Spleen (tissue), 11 donors: ENCODE data around the gene ZMYND19. TPM values are rescaled to one million over a fixed set of nuclear protein-coding genes. Genes with fewer than 3 reads are reported as not detected.

Source experiments
- DNase-seq: peaks from one replicate; pipeline ENCODE4 v3.0.0-alpha.2; 2020
- H3K27ac ChIP-seq, 8 donors: fragments of 200-600 bp; sonication (generic) in 7 of 8; 1 replicate in 4 of 8; 2 replicates in 4 of 8; pipeline versions ENCODE4 v1.5.0 to v1.8.0; 2016 to 2021; ENCODE audit warnings: inconsistent platforms in 4 of 8, mild to moderate bottlenecking in 4 of 8, moderate library complexity in 1 of 8
- H3K27me3 ChIP-seq, 7 donors: fragments of 200-600 bp; sonication (generic) in 6 of 7; replicated peaks in 1 of 7; 1 replicate in 4 of 7; 2 replicates in 3 of 7; pipeline versions ENCODE4 v1.5.0 to v1.8.0; 2016 to 2021; ENCODE audit warnings: inconsistent platforms in 3 of 7, mild to moderate bottlenecking in 1 of 7
- H3K36me3 ChIP-seq, 6 donors: fragments of 200-600 bp; sonication (generic) in 5 of 6; 1 replicate in 4 of 6; 2 replicates in 2 of 6; pipeline versions ENCODE4 v1.5.0 to v1.8.0; 2016 to 2021; ENCODE audit warnings: inconsistent platforms in 2 of 6
- H3K4me1 ChIP-seq, 6 donors: fragments of 200-600 bp; sonication (generic) in 5 of 6; 1 replicate in 3 of 6; 2 replicates in 3 of 6; pipeline versions ENCODE4 v1.5.0 to v1.8.0; 2016 to 2021; ENCODE audit warnings: inconsistent platforms in 3 of 6
- H3K4me3 ChIP-seq, 8 donors: fragments of 200-600 bp; sonication (generic) in 7 of 8; 1 replicate in 4 of 8; 2 replicates in 4 of 8; pipeline versions ENCODE4 v1.5.0 to v1.8.0; 2016 to 2021; ENCODE audit warnings: inconsistent platforms in 4 of 8, mild to moderate bottlenecking in 4 of 8, moderate library complexity in 2 of 8
- H3K9me3 ChIP-seq, 8 donors: fragments of 200-600 bp; sonication (generic) in 7 of 8; 1 replicate in 4 of 8; 2 replicates in 4 of 8; pipeline versions ENCODE4 v1.5.0 to v1.8.0; 2016 to 2021; ENCODE audit warnings: inconsistent platforms in 4 of 8
- POLR2A ChIP-seq, 3 donors: fragments of 450-650 bp; IDR thresholded peaks; one replicate each; pipeline ENCODE4 v1.5.1; 2017; ENCODE audit warnings: antibody characterized with exemption in 3 of 3, mild to moderate bottlenecking in 1 of 3
- POLR2AphosphoS5 ChIP-seq, 3 donors: sonication (generic); formaldehyde crosslinking; IDR thresholded peaks; one replicate each; pipeline ENCODE4 v1.5.1; 2017; ENCODE audit warnings: antibody characterized with exemption in 3 of 3
- WGBS, 5 donors: extraction: QIAGEN DNeasy Blood & Tissue Kit in 3 of 5; methylation state at CpG; one replicate each; pipeline versions ENCODE4 v1.1.5 to v1.1.7; 2013 to 2018; 5-methylcytosine and 5-hydroxymethylcytosine counted together
- intact Hi-C: fragments of 100-400 bp; cut with DNase I; formaldehyde crosslinking; loops from one replicate; pipeline ENCODE4 v1.15.0; 2023; ENCODE audit warnings: low total_unique reads
- polyA plus RNA-seq, 3 donors: library from polyadenylated mRNA; stranded (reverse); fragments of 200-250 nt; gene quantifications; one replicate each; pipeline ENCODE4 v1.2.1, GENCODE V29; 2013
- total RNA-seq, 7 donors: library from RNA; depleted of rRNA in 3 of 7; stranded (reverse); fragments of >200 nt in 3 of 7; fragmentation: NEBNext Ultra II Directional in 4 of 7; extraction: Animal tissue kit (Norgen Biotek cat#: 25700) in 4 of 7; gene quantifications; one replicate each; pipeline versions ENCODE4 v1.1.0 to v1.2.1, GENCODE V29; 2016 to 2021
- TF ChIP-seq, protein P1 (sequence below), 11 experiments: fragments of 200-600 bp in 7 of 11; fragments of 450-650 bp in 4 of 11; sonication (generic) in 4 of 11; IDR thresholded peaks in 8 of 11; conservative IDR thresholded peaks in 3 of 11; 1 replicate in 7 of 11; 2 replicates in 4 of 11; pipeline versions ENCODE4 v1.4.0 to v1.8.0; 2016 to 2021; ENCODE audit warnings: antibody characterized with exemption in 11 of 11, inconsistent platforms in 4 of 11, mild to moderate bottlenecking in 1 of 11
- donor health status: healthy with polysubstance abuse.
- donor health status: DM: no; HTN: no; CAD: no; lungs with moderate emphysema.
- donor health status: DM: no; HTN: no; CAD: no.
- donor health status: Bipolar disorder and iron deficiency.
- donor health status: healthy.
- donor health status: DM: no; HTN: no; CAD: no.
- donor health status: DM: yes; HTN: yes; CAD: no.

The ZMYND19 gene
- total and polyA plus RNA-seq, 10 donors, result 12.7 to 24.1 (median 16.3) TPM

DNA sequence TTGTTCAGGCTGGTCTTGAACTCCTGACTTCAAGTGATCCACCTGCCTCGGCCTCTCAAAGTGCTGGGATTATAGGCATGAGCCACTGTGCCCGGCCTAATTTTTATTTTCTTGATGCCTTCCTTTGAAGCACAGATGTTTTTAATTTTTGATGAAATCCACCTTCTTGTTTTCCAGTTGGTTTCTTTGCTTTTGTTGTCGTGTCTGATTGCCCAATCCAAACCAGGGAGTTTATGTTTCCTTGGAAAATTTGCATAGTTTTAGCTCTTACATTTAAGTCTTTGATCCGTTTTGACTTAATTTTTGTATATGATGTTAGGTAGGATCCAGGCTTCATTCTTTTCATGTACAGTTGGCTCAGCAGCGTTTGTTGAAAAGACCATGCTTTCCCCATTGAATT is 43.7 kb upstream of the ZMYND19 start:
- intact Hi-C loops, result no loop called here
- 83 to 89% (median 87%) methylated on average over 5 of the region's 5 CpGs for WGBS, 5 donors

DNA sequence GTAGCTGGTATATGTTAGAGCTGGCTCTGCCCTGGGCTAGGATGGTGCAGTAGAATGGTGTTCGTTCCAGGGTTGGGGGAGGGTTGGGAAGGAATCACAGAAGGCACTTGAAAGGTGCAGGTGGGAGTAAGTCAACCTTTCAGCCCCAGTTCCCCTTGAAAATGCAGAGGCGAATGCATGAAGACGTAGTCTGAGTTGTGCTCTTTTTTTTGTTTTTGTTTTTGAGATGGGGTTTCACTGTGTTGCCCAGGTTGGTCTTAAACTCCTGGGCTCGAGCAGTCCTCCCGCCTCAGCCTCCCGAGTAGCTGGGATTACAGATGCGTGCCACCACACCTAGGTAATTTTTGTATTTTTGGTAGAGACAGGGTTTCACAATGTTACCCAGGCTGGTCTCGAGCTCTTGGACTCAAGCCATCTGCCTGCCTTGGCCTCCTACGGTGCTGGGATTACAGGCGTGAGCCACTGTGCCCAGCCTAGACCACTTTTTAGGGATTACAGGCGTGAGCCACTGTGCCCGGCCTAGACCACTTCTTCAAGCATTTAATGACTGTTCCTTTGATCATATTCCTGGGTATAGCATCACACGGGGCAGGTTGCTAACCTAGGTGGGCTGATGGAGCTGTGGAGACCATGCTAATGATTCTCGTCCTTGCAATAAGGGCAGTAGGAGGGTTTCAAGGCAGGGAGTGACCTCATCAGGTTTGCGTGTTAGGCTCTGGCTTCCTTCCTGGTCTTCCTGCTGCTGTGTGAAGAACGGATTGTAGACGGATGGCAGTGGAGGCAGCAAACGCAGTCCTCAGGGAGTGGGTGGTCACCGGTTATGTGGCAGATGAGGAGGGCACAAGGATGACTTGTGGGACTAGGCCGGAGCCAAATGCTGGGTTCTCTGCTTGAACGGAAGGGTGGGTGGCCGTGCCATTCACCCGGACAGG is 42.2 kb upstream of the ZMYND19 start:
- WGBS, 5 donors, result 56 to 65% (median 60%) methylated on average over 17 to 23 of the region's 23 CpGs
- TF ChIP-seq POLR2AphosphoS5 (IDR thresholded peaks at IDR 0.05), result peak in 2 of 3 donors; percentile 64 to 70
- TF ChIP-seq, protein P1, sequence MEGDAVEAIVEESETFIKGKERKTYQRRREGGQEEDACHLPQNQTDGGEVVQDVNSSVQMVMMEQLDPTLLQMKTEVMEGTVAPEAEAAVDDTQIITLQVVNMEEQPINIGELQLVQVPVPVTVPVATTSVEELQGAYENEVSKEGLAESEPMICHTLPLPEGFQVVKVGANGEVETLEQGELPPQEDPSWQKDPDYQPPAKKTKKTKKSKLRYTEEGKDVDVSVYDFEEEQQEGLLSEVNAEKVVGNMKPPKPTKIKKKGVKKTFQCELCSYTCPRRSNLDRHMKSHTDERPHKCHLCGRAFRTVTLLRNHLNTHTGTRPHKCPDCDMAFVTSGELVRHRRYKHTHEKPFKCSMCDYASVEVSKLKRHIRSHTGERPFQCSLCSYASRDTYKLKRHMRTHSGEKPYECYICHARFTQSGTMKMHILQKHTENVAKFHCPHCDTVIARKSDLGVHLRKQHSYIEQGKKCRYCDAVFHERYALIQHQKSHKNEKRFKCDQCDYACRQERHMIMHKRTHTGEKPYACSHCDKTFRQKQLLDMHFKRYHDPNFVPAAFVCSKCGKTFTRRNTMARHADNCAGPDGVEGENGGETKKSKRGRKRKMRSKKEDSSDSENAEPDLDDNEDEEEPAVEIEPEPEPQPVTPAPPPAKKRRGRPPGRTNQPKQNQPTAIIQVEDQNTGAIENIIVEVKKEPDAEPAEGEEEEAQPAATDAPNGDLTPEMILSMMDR (IDR thresholded peaks at IDR 0.05 in 8 of 11, conservative IDR thresholded peaks at IDR 0.05 in 3 of 11), result no peak
- no peak for TF ChIP-seq POLR2A (IDR thresholded peaks at IDR 0.05)
- DNase-seq, result peak; percentile 67
- intact Hi-C loops, result no loop called here
- no peak overlapping the region for H3K4me3 ChIP-seq
- no peaks in the 10 kb centered on the region for H3K27me3 ChIP-seq
- H3K27ac ChIP-seq, result peak overlapping the region in 7 of 8 donors; percentile 9 to 79 (median 72)
- peaks cover 46 to 94% (median 75%) of the 10 kb centered on the region in 6 donors for H3K4me1 ChIP-seq
- H3K9me3 ChIP-seq, result no peaks in the 10 kb centered on the region
- H3K36me3 ChIP-seq, result no peaks in the 10 kb centered on the region

More for the DNA sequence above, 43.7 kb upstream of the ZMYND19 start:
- peaks cover 43 to 94% (median 70%) of the 10 kb centered on the region in 6 donors for H3K4me1 ChIP-seq
- H3K27ac ChIP-seq, result peak overlapping the region in 6 of 8 donors; percentile 4 to 76 (median 52)
- TF ChIP-seq POLR2A (IDR thresholded peaks at IDR 0.05) (no peak), POLR2AphosphoS5 (IDR thresholded peaks at IDR 0.05) (no peak)
- TF ChIP-seq, protein P1 (IDR thresholded peaks at IDR 0.05 in 8 of 11, conservative IDR thresholded peaks at IDR 0.05 in 3 of 11), result no peak
- no peaks in the 10 kb centered on the region for H3K36me3 ChIP-seq
- no peaks in the 10 kb centered on the region for H3K27me3 ChIP-seq
- no peak overlapping the region for H3K4me3 ChIP-seq
- H3K9me3 ChIP-seq, result no peaks in the 10 kb centered on the region
- no peak for DNase-seq

GRCh38 chr9:137631345-137632229 is 41.3 kb upstream of the ZMYND19 start:
- 74 to 84% (median 81%) methylated on average over 16 of the region's 16 CpGs for WGBS, 5 donors
- peak; percentile 32 for DNase-seq
- intact Hi-C loops, result no loop called here
- H3K4me1 ChIP-seq, result peaks cover 46 to 94% (median 76%) of the 10 kb centered on the region in 6 donors
- no peaks in the 10 kb centered on the region for H3K27me3 ChIP-seq
- peak overlapping the region in 6 of 8 donors; percentile 51 to 79 (median 73) for H3K27ac ChIP-seq
- TF ChIP-seq POLR2A (IDR thresholded peaks at IDR 0.05) (no peak), POLR2AphosphoS5 (IDR thresholded peaks at IDR 0.05) (no peak)
- TF ChIP-seq, protein P1 (IDR thresholded peaks at IDR 0.05 in 8 of 11, conservative IDR thresholded peaks at IDR 0.05 in 3 of 11), result no peak
- no peaks in the 10 kb centered on the region for H3K36me3 ChIP-seq
- no peak overlapping the region for H3K4me3 ChIP-seq
- H3K9me3 ChIP-seq, result no peaks in the 10 kb centered on the region
